ENCODE results near the gene PPAT.

The PPAT gene

DNA sequence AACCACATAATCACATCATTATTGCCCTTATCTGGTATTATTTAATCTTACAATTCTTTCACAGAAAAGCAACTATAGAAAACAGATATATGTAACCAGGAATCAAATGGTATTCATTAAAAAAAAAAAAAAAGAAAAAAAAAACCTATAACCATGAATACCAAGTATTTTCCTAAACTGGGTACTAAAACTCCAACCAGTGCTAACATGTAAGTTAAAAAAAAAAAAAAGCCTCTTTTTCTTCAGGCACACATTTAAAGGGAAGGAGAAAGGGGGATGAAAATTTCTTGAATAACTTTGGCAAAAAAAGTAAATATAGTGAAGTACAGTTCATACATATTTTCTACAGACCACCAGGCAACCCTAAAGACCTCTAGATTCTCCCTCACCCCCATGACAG lies 2.1 kb downstream of the PPAT start:
- DNase-seq: no peak

DNA sequence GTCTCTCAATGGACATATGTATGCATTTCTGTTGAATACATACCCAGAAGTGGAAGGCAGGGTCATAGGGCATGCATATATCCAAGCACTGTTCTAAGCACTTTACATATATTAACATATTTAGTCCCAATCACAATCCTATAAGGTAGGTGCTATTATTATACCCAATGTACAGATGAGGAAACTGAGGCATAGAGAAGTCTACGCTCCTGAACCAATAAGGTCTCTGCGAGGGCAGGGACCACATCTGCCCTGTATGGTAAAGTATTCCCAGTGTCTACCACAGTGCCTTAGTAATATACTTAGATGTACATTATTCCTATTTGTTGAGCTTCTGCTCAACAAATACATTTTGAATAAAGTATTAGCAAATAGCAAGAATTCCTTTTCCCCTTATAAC lies 5.2 kb downstream of the PPAT start:
- DNase-seq: no peak

DNA sequence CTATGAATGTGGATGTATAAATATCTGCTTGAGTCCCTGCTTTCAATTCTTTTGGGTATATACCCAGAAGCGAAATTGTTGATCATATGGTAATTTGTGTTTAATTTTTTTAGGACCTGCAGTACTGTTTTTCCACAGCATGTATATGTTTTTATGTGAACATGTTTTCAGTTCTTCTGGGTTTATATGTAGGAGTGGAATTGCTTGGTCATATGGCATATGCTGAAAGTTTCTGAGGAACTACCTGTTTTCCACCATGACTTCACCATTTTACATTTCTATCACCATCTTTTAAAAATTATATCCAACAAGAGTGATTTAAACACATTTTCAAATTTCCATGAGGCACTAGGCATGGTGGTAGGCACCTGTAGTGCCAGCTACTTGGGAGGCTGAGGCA lies 8.2 kb downstream of the PPAT start:
- no peak for DNase-seq

DNA sequence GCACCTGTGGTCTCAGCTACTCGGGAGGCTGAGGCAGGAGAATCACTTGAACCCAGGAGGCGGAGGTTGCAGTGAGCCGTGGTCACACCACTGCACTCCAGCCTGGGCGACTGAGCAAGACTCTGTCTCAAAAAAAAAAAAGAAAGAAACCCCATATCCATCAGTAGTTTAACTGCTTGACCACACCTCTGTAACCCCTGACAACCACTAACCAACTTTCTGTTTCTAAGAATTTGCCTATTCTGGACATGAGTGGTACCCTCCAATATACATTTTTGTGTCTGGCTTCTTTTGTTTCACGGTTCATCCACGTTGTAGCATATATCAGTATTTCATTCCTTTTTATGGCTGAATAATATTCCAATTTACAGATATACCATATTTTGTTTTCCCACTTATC lies 9.1 kb downstream of the PPAT start:
- no peak for DNase-seq

DNA sequence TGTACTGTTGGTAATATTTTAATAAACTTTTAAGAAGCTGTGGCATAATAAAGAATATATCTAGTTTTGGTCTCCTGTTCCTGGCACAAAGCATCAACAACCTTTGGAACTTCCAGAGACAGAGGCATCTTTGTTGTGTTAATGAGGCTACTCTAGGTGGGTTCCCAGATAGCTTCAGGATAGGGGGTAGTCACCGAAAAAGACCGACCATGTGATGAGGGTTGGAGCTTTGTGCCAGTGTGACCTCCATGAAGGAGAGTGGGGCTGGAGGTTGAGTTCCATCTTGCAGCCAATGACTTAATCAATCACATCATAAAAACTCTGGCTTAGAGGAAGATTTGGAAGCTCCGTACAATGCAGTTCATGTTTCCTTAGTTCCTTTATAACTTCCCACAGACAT lies 9.9 kb downstream of the PPAT start:
- DNase-seq: no peak

DNA sequence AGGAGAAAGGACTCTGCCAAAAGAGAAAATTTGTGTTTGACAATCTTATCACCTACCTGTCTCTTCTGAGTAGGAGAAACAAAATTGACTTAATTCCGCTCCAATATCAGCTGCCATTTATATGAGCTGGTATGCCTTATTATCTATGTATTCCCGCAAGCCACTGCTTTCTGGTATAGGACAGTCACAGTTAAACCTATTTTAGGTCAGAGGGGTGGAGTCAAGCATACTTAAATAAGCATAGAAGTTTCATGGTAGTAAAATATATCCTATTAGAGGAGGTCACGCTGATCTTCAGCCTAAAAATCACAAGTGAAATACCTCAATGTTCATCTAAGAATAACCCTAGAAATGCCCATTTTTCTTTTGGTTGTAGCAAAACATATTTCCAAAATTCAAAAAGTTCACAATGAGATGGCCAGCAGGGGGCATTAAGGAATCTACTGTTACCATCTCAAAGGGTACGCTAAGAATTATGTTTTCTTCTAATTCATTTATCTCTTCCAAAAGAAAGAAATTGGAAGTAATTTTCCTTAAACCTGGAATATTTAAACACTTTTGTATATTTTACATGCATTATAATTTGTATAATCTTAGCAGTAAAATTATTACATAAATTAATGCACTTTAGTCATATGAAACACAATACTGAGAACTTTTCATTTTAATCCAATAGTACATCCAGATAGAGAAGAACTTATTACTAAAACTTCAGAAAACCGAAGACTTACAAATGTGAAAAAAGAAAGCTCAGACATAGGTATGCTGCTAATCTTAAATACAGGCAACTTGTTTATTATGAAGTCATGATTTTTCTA lies 10.5 kb downstream of the PPAT start:
- peak; percentile 66 for DNase-seq

DNA sequence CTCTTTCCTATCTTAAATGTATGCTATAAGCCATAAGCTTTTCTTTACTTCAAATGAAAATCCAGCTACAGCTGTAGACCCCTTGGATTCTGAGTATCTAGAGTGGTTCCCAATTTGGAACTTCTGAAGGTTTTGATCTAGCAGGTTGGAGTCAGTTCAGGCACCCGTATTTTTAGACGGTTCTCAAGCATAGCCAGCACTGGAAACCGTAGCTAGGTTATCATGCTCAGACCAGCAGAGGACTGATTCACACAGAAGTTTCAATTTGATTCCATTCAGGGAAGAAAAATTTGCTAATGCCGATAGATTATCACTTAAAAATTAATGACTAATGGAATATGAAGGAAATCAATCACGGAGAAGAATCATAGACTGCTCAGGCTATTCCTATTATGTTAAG lies 11.2 kb downstream of the PPAT start:
- no peak for DNase-seq

DNA sequence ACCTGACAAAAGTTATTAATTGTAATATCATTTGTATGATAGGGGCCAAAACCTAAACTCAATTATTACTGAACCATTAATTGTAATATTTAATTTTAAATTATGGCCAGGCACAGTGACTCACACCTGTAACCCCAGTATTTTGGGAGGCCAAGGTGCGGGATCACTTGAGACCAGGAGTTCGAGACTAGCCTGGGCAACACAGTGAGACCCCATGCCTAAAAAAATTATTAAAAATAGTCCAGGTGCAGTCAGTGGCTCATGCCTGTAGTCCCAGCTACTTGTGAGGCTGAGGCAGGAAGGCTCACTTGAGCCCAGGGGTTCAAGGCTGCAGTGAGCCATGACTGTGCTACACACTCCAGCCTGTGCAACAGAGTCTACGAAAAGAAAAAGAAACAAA lies 18.0 kb downstream of the PPAT start:
- no peak for DNase-seq

DNA sequence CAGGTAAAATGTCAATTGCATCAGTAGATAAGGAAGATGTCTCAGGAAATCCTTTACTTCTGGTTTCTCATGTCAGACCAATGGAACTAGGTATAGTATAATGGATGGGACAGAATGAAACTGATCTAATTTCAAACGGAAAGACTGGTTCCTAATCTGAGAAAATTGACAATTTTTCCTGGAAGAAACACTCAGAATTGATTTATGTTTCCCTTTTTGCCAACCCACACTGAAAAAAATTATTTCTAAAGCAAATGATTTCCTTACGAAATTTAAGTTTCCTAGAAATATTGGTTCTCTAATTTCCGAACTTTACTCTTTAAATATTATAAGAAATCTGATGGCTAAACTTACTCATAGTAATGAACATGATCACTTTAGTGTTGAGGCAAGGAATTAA lies 19.1 kb downstream of the PPAT start:
- no peak for DNase-seq

DNA sequence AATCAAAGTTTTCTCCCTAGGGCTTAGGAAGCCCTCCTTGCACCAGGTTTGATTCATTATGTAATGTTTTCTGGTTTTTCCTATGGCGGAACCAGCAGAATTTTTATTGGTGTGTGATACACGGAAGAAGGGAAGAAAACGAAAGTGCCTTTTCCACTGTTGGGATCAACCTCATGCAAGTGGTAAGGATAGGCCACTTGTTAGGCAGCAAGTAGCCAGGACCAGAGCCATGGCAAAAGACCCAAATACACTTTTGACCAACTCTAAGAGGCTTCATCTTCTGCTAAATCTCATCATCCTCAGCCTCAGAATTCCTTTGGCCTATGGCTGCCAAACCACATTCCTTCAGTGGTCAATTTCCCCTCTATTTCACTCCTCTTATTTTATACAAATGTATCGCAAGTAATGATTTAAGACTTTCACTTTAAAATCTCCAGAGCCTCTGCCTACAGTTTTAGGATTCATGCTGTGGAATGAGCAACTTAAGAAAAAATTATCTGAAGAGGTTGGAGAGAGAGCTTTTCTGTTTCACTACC lies 21.2 kb downstream of the PPAT start:
- no peak for DNase-seq

DNA sequence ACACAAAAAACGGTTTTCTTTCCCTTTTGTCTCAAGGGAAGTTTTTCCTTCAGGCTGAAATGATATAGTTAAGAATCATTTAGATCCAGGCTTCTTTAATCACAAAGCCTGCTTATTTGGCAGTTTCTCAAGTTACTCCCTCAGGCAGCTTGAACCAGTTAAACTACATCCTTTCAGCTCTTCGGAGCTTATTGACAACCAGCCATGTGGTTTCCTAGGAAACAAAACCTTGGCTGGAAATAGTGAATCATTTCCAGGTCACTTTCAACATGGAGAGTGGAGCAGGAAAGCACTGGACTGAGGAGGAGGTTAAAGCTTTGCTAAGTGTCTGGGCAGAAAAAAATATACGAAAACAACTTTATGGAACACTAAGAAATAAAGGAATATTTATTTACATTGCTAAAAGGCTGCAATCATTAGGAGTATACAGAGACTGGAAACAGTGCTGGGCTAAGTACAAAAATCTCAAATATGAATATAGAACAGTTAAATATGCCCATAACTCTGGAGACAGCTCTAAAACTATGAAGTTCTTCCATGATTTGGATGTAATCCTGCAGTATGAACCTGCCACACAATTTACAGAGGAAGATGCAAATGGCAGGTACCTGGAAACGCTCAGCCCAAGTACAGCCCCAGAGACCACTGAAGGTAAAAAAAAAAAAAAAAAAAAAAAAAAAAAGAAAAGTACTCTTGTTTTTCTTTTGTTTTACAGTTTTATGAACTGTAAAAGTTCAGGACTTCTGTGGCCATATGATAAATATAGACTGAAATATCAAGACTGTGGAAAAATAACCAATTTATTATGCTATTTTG lies 25.0 kb downstream of the PPAT start:
- DNase-seq: no peak

DNA sequence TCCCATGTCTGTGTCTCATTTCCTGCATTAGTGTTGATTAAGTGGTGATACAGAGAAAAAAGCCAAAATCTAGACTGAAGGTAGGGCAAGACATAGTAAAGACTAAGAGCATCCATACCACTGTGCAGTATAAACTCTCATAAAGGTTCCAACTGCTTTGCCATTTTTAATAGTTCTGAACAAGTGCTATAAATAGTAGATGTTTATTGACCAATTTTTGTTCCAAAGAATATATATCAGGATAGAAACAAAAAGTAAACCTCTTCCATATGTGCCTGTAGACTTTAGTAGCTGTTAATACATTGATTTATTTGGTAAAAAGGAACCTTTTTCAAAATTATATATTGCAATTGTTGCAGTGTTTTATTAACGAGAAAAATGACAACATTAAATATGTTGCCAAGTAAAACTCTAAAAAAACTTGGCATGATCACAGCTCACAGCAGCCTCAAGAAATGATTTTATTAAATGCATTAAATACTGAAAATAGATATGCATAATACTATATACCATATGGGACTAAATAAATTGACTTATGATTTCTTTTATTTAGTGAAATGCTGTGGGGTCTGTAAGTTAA lies 25.8 kb downstream of the PPAT start:
- DNase-seq: no peak

DNA sequence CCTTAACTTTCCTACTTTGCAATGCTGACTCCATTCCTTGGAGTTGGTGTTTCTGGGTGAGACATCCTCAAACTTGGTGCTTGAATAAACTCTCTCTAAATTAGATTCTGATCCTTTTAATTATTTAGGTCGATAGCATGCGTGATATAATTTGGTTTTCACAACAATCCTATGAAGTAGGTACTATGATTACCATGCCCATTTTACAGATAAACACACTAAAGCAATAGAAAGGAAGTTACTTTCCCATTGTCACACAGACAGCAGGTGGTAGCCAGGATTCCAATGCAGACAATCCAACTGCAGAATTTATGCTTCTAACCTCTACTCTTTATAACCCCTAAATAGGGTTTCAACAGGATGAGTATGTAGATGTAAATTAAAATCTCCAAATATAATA lies 26.4 kb downstream of the PPAT start:
- no peak for DNase-seq

DNA sequence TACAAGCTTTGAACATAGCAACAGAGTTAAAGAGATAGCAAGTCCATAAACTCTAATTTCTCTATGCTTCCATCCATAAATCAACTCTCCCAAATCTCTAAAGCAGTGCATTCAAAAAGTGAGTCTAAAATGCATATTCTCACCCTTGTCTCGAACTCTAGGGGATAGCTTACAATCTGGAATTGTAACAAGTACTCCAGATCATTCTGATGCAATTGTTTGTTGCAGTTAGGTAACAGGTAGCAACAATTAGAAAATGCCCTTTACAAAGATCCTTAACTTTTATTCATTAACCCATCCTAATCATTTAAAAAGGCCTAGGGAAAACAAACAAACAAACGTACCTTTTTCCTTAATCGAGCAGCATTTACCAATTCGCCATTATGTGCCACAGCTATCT lies 29.3 kb downstream of the PPAT start:
- no peak for DNase-seq

DNA sequence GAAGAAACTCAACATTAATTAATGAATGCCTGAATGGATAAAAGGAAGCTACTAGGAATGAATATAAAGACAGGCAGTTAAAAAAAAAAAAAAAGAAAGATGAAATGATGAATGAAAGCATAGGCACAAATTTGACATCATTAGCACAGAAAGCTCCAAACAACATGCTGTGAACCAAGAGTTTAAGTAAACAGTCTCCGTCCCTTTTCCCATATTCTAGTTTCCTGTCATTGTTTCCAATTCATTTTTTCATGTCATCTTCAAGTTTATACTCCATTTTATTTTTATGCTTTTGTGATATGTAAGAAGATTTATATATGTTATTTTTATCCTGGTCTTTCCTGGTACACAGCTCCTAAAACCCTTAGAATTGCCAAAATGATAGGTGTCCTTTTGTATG lies 30.4 kb downstream of the PPAT start:
- DNase-seq: no peak

DNA sequence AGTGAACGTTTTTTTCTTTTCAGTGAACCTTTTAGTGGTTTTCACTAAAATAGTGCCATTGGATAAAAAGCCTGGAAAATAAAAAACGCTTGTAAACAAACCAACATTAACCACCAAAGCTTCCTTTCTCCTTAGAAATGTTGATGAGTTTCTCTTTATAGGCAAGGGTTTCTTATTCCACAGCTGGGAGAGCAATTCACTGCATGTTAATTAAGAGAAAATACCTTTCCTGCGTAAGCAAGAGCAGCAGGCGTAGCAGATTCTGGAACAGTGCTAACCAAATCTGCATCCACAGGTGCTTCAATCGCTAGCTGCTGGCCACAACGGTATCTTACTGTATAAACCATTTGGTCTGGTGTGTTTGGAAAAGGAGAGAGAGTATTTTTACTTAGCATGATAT lies 34.9 kb downstream of the PPAT start:
- DNase-seq: no peak

DNA sequence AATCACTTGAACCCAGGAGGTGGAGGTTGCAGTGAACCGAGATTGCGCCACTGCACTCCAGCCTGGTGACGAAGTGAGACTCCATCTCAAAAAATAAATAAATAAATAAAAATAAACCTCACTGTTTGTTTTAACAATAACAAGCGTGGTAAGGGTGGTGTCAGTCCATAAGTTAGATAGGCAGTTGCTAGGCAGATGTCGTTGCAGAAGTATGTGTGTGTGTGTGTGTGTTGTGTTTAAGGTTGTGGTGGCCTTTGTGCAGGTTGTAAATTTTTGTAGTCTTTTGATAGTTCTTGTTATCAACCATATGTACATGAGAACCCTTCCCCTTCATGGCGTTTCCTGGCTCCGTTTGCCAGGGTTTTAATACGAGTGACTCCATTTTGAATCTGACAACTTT lies 44.1 kb downstream of the PPAT start:
- no peak for DNase-seq

DNA sequence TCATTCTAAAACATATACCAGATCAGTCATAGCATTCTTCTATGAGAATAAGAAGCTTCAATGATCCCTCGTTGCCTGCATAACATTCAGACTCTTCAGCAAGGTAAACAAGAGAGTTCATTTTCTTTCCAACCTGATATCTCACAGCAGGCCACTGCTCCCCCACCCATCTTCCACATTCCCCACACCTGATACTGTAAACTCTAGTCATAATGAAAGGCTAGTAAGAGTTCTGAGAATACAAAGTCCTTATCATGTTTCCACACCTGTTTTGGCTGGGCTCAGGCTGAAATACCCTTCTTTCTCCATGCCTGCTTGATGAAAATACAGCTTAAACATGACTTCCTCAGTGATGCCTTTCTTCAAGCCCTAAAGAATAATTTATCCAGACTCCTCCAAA lies 45.9 kb downstream of the PPAT start:
- no peak for DNase-seq

DNA sequence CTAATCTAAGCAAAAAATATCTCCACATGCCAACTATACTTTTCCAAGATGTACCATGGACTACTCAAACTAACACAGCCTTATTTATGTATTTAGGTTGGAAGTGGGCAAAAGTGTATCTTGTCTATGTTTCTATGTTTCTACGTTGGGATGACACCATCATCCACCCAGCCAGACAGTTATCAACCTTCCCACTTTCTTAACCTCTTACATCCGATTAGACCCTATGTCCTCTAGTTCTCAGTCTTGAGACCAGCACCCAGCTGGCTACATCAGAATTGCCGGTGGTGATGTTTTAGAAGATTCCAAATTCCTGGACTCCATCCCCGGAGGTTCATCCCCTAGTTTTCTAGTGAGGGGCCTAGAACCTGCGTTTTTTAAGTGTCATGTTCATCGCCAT lies 47.1 kb downstream of the PPAT start:
- DNase-seq: no peak

DNA sequence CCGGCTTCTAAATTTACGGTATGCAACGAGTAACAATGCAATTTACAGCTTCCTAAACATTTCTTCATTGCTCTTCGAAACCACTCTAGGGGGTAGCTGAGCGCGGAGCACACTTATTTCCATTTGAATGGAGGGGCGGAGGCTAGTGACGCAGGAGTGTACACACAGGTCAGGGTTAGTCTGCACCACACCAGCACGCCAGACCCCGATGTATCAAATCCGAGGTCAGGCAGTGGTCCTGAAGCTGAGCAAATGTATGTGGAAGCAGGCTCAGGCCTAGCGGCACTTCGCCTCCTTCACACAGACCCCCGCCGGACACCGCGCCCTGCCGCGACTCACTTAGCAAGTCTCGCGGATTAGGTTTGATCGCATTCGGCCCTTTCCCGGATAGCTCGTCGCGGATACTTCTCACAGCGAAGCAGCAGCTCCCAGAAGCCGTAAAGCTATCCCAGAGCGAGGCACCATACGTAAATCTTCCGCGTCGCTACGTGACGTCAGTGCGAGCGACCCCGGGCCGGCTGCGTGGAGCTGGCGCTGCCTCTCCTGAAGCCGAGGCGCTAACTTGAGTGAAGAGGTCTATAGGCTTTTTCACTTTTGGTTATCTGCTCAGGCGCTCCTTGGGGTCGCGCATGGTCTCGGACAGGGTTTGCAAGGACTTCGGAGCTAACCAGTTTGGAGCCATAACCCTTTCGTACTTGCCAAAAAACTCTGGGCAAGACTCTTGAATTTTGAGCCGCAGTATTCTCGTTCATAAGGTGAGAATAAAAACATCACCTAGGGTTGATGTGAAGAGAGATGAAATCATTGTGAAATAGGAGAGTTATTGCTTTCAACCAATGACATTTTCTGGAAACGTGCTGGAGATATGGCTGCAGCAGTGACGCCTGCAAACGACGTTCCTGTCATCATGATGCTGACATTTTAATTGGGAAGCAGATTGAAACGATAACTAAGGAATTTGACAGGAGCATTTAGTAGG lies 48.1 kb downstream of the PPAT start, which contains the start of gene AASDH:
Gene AASDH, minus strand, starts transcription at position 469 of the 979 bp plus-strand sequence. CDS start 3,192 bp downstream, outside the sequence.
- peak; percentile 94 for DNase-seq

DNA sequence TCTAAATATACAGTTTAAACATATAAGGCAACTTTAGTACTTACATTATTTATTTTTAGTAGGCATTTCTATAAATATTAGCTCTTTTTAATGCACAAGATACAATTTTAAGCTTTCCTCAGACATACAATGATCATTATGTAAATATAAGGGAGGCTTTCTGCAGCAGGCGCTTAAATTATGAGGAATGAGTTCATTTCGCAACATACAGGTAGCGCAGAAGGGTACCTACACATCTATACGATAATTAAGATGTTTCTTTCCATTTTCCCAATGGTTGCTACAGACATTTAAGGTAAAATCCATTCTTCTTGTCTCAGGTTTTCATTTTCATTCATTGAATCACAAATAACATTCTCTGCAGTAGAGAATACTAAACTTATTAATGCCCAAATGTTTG lies 49.3 kb downstream of the PPAT start:
- no peak for DNase-seq

DNA sequence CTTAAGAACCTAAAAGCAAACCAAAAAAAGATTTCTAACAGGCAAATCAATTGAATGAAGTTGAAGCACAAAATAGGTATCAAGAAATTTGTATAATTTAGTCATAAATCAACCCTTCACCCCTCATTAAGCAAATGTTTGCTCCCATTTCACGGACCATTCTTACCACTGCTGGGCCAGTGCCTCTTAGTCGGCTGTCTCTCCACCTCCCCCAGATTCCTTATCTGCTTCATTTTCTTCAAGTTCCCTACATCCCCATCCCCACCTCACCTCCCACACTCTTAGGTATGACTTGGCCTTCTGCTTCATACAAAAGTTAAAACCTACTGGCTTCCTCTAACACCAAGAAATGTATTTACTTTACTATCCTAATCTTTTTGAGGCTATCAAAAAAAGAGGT lies 60.0 kb downstream of the PPAT start:
- DNase-seq: no peak

Measured in suppressor macrophage treated with lipopolysaccharide for 4 hours (primary cell).